HCT116 (cell line): ENCODE measurements around the gene RPL28. TPM values are rescaled to one million over a fixed set of nuclear protein-coding genes. Genes with fewer than 3 reads are reported as not detected.

Experiments
- ATAC-seq: fragments of 200-7000 bp; cut with Tn5 transposase; 2 replicates; pipeline ENCODE4 v1.9.1; 2020; ENCODE audit warnings: mild to moderate bottlenecking, moderate library complexity
- BruUV-seq: library from RNA; stranded (reverse); fragments of 400-500 nt; replicated peaks from 2 replicates; lab custom pipeline; 2021; lab: Mats Ljungman, UMichigan
- CTCF ChIA-PET: fragments of 300-600 bp; sonication (Branson Sonifier 250); formaldehyde crosslinking; loops from one replicate; lab custom pipeline; 2021; ENCODE audit warnings: antibody characterized with exemption; lab: Charles Lee
- POLR2A ChIA-PET: fragments of 300-600, 350-600 bp; sonication (Branson Sonifier 250); formaldehyde crosslinking; loops from one replicate; lab custom pipeline; 2021; ENCODE audit warnings: antibody characterized with exemption; lab: Charles Lee
- RAD21 ChIA-PET, 2 experiments: fragments of 300-600 bp; sonication (Branson Sonifier 250); formaldehyde crosslinking; loops; one replicate each; lab custom pipeline; 2023; ENCODE audit warnings: low total read pairs in 2 of 2; ENCODE audit not compliant: uncharacterized antibody in 2 of 2, unreplicated experiment in 2 of 2, low non-redundant PET in 1 of 2; lab: Charles Lee
- DNase-seq: peaks from one replicate; pipeline ENCODE4 v3.0.0-alpha.2; 2010; ENCODE audit warnings: low read depth, low spot score
- H2AFZ ChIP-seq: fragments of 200-600 bp; shearing (Covaris generic), sonication (generic); 2 replicates; pipeline ENCODE4 v1.6.1; 2017; ENCODE audit warnings: low read depth, mixed run types, mixed read lengths, antibody characterized with exemption, low read length; ENCODE audit not compliant: poor library complexity, severe bottlenecking
- H3K27ac ChIP-seq: 2 replicates; pipeline ENCODE4 v1.5.1; 2012; ENCODE audit warnings: low read depth, low read length
- H3K27me3 ChIP-seq: fragments of 200-600 bp; sonication (generic); 2 replicates; pipeline ENCODE4 v1.6.1; 2016; ENCODE audit warnings: mixed run types, low read length, mixed read lengths; ENCODE audit not compliant: insufficient read depth
- H3K36me3 ChIP-seq, 2 experiments: fragments of 200-500 bp in 1 of 2; fragments of 200-600 bp in 1 of 2; sonication (Bioruptor generic) in 1 of 2; sonication (generic) in 1 of 2; 2 replicates each; pipeline versions ENCODE4 v1.5.1 to v1.6.1; 2014 to 2016; ENCODE audit warnings: low read length in 2 of 2, inconsistent platforms in 1 of 2, mixed read lengths in 1 of 2, mixed run types in 1 of 2; ENCODE audit not compliant: insufficient read depth in 2 of 2, control insufficient read depth in 1 of 2
- H3K4me1 ChIP-seq, 2 experiments: fragments of 200-600 bp in 1 of 2; sonication (generic) in 1 of 2; 2 replicates each; pipeline versions ENCODE4 v1.5.1 to v1.6.1; 2012 to 2017; ENCODE audit warnings: low read length in 2 of 2, inconsistent platforms in 1 of 2, mild to moderate bottlenecking in 1 of 2, mixed read lengths in 1 of 2, mixed run types in 1 of 2, moderate library complexity in 1 of 2; ENCODE audit not compliant: insufficient read depth in 2 of 2, control insufficient read depth in 1 of 2
- H3K4me2 ChIP-seq: fragments of 200-600 bp; sonication (generic); 2 replicates; pipeline ENCODE4 v1.6.1; 2017; ENCODE audit warnings: mixed run types, low read length, mixed read lengths
- H3K4me3 ChIP-seq, 2 experiments: fragments of 200-600 bp in 1 of 2; sonication (generic) in 1 of 2; replicated peaks in 1 of 2; 2 replicates each; pipeline ENCODE4 v1.5.1; 2011 to 2016; ENCODE audit warnings: low read length in 2 of 2, control low read depth in 1 of 2, low read depth in 1 of 2, mild to moderate bottlenecking in 1 of 2, mixed read lengths in 1 of 2, mixed run types in 1 of 2
- H3K79me2 ChIP-seq: fragments of 200-600 bp; sonication (generic); 2 replicates; pipeline ENCODE4 v1.6.1; 2017; ENCODE audit warnings: mild to moderate bottlenecking, mixed run types, low read length, moderate library complexity, mixed read lengths; ENCODE audit not compliant: insufficient read depth
- H3K9ac ChIP-seq: fragments of 200-600 bp; sonication (generic); 2 replicates; pipeline ENCODE4 v1.6.1; 2016; ENCODE audit warnings: low read length, mixed read lengths
- H3K9me2 ChIP-seq: fragments of 200-600 bp; sonication (generic), shearing (Covaris generic); 2 replicates; pipeline ENCODE4 v1.6.1; 2017; ENCODE audit warnings: mixed run types, mild to moderate bottlenecking, moderate library complexity; ENCODE audit not compliant: insufficient read depth
- H3K9me3 ChIP-seq, 2 experiments: fragments of 200-500 bp in 1 of 2; fragments of 200-600 bp in 1 of 2; sonication (Bioruptor generic) in 1 of 2; sonication (generic) in 1 of 2; 2 replicates each; pipeline ENCODE4 v1.6.1; 2014 to 2017; ENCODE audit warnings: low read length in 2 of 2, mixed read lengths in 2 of 2, inconsistent platforms in 1 of 2, low read depth in 1 of 2, mild to moderate bottlenecking in 1 of 2, mixed run types in 1 of 2, moderate library complexity in 1 of 2; ENCODE audit not compliant: control insufficient read depth in 1 of 2, insufficient read depth in 1 of 2
- H4K20me1 ChIP-seq: fragments of 200-600 bp; sonication (generic), shearing (Covaris generic); 2 replicates; pipeline ENCODE4 v1.6.1; 2017; ENCODE audit warnings: mixed run types, mild to moderate bottlenecking, moderate library complexity; ENCODE audit not compliant: insufficient read depth
- CBX3 ChIP-seq: IDR thresholded peaks from 2 replicates; pipeline ENCODE4 v1.6.1; 2012; ENCODE audit warnings: low read depth
- CTCF ChIP-seq, 3 experiments: fragments of 200-600 bp in 1 of 3; sonication (generic) in 1 of 3; IDR thresholded peaks in 2 of 3; conservative IDR thresholded peaks in 1 of 3; 2 replicates each; pipeline ENCODE4 v1.5.1; 2012 to 2017; ENCODE audit warnings: low read depth in 2 of 3, low read length in 2 of 3, antibody characterized with exemption in 1 of 3, borderline replicate concordance in 1 of 3, control low read depth in 1 of 3, mild to moderate bottlenecking in 1 of 3, mixed read lengths in 1 of 3, mixed run types in 1 of 3, moderate library complexity in 1 of 3; ENCODE audit not compliant: insufficient read depth in 1 of 3
- EZH2 ChIP-seq: fragments of 200-600 bp; sonication (generic); IDR thresholded peaks from 2 replicates; pipeline ENCODE4 v1.6.1; 2017; ENCODE audit warnings: antibody characterized with exemption, mixed run types
- EZH2phosphoT487 ChIP-seq: fragments of 200-600 bp; IDR thresholded peaks from 2 replicates; pipeline ENCODE4 v1.6.1; 2018; ENCODE audit warnings: antibody characterized with exemption, borderline replicate concordance
- MAX ChIP-seq: IDR thresholded peaks from 2 replicates; pipeline ENCODE4 v1.6.1; 2012
- POLR2A ChIP-seq: IDR thresholded peaks from 2 replicates; pipeline ENCODE4 v1.7.0; 2011; ENCODE audit warnings: borderline replicate concordance; ENCODE audit not compliant: insufficient read depth, insufficient read length; ENCODE audit errors: extremely low read depth
- POLR2AphosphoS5 ChIP-seq: IDR thresholded peaks from 2 replicates; pipeline ENCODE4 v1.6.1; 2011; ENCODE audit warnings: mild to moderate bottlenecking, low read depth, low read length, moderate library complexity
- RAD21 ChIP-seq: IDR thresholded peaks from 2 replicates; pipeline ENCODE4 v1.6.1; 2012; ENCODE audit warnings: low read depth, mild to moderate bottlenecking
- SRF ChIP-seq: IDR thresholded peaks from 2 replicates; pipeline ENCODE4 v1.6.1; 2012; ENCODE audit warnings: low read depth
- TCF7L2 ChIP-seq: IDR thresholded peaks from 2 replicates; pipeline ENCODE4 v1.7.0; 2011; ENCODE audit warnings: borderline replicate concordance, inconsistent platforms; ENCODE audit not compliant: insufficient read depth, insufficient read length; ENCODE audit errors: extremely low read depth
- YY1 ChIP-seq: IDR thresholded peaks from 2 replicates; pipeline ENCODE4 v1.6.1; 2011; ENCODE audit warnings: low read length, low read depth, moderate library complexity, mild to moderate bottlenecking; ENCODE audit not compliant: insufficient replicate concordance; ENCODE audit errors: extremely low read depth
- ZNF274 ChIP-seq: fragments of 200-500 bp; sonication (Bioruptor generic); IDR thresholded peaks from 2 replicates; pipeline ENCODE4 v1.6.1; 2014; ENCODE audit warnings: mild to moderate bottlenecking, low read depth, low read length, inconsistent platforms
- intact Hi-C: fragments of 100-400 bp; cut with micrococcal nuclease; formaldehyde crosslinking; loops from 2 replicates; pipeline ENCODE4 v1.10.0; 2022
- total RNA-seq: library from RNA; stranded (reverse); gene quantifications from one replicate; pipeline ENCODE4 v1.2.1, GENCODE V29; 2021; ENCODE audit not compliant: unreplicated experiment

Gene RPL28
- total RNA-seq, 1 experiment from 2014 or later, result 3,050 TPM

- Histone ChIP-seq H3K79me2 (no peaks in the 10 kb centered on the region), H3K9ac (no peak overlapping the region), H4K20me1 (no peaks in the 10 kb centered on the region)
- BruUV-seq, result no TSS peak
- DNase-seq, result no peak
- RAD21 ChIA-PET, result no interaction called here
- TF ChIP-seq YY1 (no peak), POLR2A (no peak), EZH2phosphoT487 (no peak), CBX3 (no peak)
- TF ChIP-seq, all 23 proteins: peak for 0
- Histone ChIP-seq H3K4me1 (peaks cover 0 to 6% of the 10 kb centered on the region in 2 experiments; a peak in 1 of 4 replicates), H3K36me3 (no peaks in the 10 kb centered on the region), H3K9me3 (no peaks in the 10 kb centered on the region), H3K27me3 (no peaks in the 10 kb centered on the region), H3K9me2 (no peaks in the 10 kb centered on the region), H3K27ac (no peak overlapping the region), H2AFZ (no peak overlapping the region), H3K4me2 (no peak overlapping the region), H3K4me3 (no peak overlapping the region)
- POLR2A ChIA-PET, result no interaction called here
- CTCF ChIA-PET, result no interaction called here
- no peak for ATAC-seq
- intact Hi-C loops, result no loop called here
Measured at GRCh38 chr19:55435020-55435419, 49.3 kb downstream of the RPL28 start.

- H3K4me3 ChIP-seq, result no peak overlapping the region
- POLR2A ChIA-PET, result no interaction called here
- RAD21 ChIA-PET, result no interaction called here
- ATAC-seq (no peak), DNase-seq (no peak)
- intact Hi-C loops, result no loop called here
- H3K36me3 ChIP-seq, result no peaks in the 10 kb centered on the region
- H3K4me1 ChIP-seq, result peaks cover 0 to 10% of the 10 kb centered on the region in 2 experiments; a peak in 2 of 4 replicates
- TF ChIP-seq SRF (no peak), EZH2 (no peak), EZH2phosphoT487 (no peak), RAD21 (no peak), TCF7L2 (no peak), ZNF274 (no peak), CBX3 (no peak), MAX (no peak), CTCF (IDR thresholded peaks at IDR 0.05 in 2 of 3, conservative IDR thresholded peaks at IDR 0.05 in 1 of 3; ENCODE audit: borderline replicate concordance in 1 of 3, insufficient read depth in 1 of 3, low read depth in 2 of 3, low read length in 2 of 3) (no peak), POLR2AphosphoS5 (no peak)
- H3K9ac ChIP-seq, result no peak overlapping the region
- no peak overlapping the region for H3K27ac ChIP-seq
- no peaks in the 10 kb centered on the region for H4K20me1 ChIP-seq
- no peak overlapping the region for H3K4me2 ChIP-seq
- no peaks in the 10 kb centered on the region for H3K79me2 ChIP-seq
- BruUV-seq, result no TSS peak
- no peaks in the 10 kb centered on the region for H3K27me3 ChIP-seq
- no peaks in the 10 kb centered on the region for H3K9me2 ChIP-seq
- no peaks in the 10 kb centered on the region for H3K9me3 ChIP-seq
- CTCF ChIA-PET, result interaction anchor here (1.1 to 1.4 kb wide), 2 partner anchors 9 to 31 kb away, joined by 3 to 6 read pairs; no protein-coding TSS in a partner anchor
- H2AFZ ChIP-seq, result no peak overlapping the region
Measured at GRCh38 chr19:55436847-55437246, 51.1 kb downstream of the RPL28 start.
